Temporal lobe (tissue), 2 donors: ENCODE measurements around the gene ATOH8. TPM values are rescaled to one million over a fixed set of nuclear protein-coding genes. Genes with fewer than 3 reads are reported as not detected.

Experiments used
- small RNA-seq: library from RNA; depleted of rRNA; stranded (forward); fragments of <200 nt; gene quantifications from one replicate; pipeline ENCODE3, GENCODE V24; 2014; ENCODE audit warnings: low replicate concordance
- total RNA-seq: library from RNA; depleted of rRNA; stranded (reverse); fragments of >200 nt; gene quantifications from one replicate; pipeline ENCODE4 v1.2.3, GENCODE V29; 2014

Gene ATOH8
- total RNA-seq, 1 donor from 2014 or later: 1.7 TPM

Small RNA genes within 50 kb of the gene (small RNA-seq; reads per million reads assigned to genes)
- not detected for gene MIR6071
- not detected for gene RN7SKP83
- not detected for gene RNU1-38P

Other genes starting within 250 kb of the ATOH8 start
- 66.4 TPM for gene MAT2A, start 214.8 kb upstream of the ATOH8 start, total RNA-seq
- gene GGCX, start 192.5 kb upstream of the ATOH8 start, total RNA-seq: 13.3 TPM
- gene VAMP8, start 176.4 kb upstream of the ATOH8 start, total RNA-seq: 0.74 TPM
- gene VAMP5, start 169.6 kb upstream of the ATOH8 start, total RNA-seq: 3.4 TPM
- gene RNF181, start 158.2 kb upstream of the ATOH8 start, total RNA-seq: 38.8 TPM
- gene TMEM150A, start 151.3 kb upstream of the ATOH8 start, total RNA-seq: 4.2 TPM
- gene C2orf68, start 141.9 kb upstream of the ATOH8 start, total RNA-seq: 16.0 TPM
- 30.7 TPM for gene USP39, start 137.8 kb upstream of the ATOH8 start, total RNA-seq
- 0.25 TPM for gene SFTPB, start 85.8 kb upstream of the ATOH8 start, total RNA-seq
- not detected for gene GNLY, start 59.6 kb upstream of the ATOH8 start, total RNA-seq
- gene ST3GAL5, start 135.0 kb downstream of the ATOH8 start, total RNA-seq: 26.6 TPM